A549 treated with ZK216348 at 1 μM for 4 hours (cell line): ENCODE data around the gene LCA5L. TPM values are rescaled to one million over a fixed set of nuclear protein-coding genes. Genes with fewer than 3 reads are reported as not detected.

ENCODE experiments used
- total RNA-seq: library from RNA; stranded (reverse); fragments of 200-300 nt; extraction: Qiagen RNA extraction; gene quantifications from 5 replicates; pipeline ENCODE4 v1.2.3, GENCODE V29; 2022; ENCODE audit warnings: low read depth

The LCA5L gene
- total RNA-seq = 1.1 to 2.2 TPM (median 1.3 TPM) in 5 replicates

DNA sequence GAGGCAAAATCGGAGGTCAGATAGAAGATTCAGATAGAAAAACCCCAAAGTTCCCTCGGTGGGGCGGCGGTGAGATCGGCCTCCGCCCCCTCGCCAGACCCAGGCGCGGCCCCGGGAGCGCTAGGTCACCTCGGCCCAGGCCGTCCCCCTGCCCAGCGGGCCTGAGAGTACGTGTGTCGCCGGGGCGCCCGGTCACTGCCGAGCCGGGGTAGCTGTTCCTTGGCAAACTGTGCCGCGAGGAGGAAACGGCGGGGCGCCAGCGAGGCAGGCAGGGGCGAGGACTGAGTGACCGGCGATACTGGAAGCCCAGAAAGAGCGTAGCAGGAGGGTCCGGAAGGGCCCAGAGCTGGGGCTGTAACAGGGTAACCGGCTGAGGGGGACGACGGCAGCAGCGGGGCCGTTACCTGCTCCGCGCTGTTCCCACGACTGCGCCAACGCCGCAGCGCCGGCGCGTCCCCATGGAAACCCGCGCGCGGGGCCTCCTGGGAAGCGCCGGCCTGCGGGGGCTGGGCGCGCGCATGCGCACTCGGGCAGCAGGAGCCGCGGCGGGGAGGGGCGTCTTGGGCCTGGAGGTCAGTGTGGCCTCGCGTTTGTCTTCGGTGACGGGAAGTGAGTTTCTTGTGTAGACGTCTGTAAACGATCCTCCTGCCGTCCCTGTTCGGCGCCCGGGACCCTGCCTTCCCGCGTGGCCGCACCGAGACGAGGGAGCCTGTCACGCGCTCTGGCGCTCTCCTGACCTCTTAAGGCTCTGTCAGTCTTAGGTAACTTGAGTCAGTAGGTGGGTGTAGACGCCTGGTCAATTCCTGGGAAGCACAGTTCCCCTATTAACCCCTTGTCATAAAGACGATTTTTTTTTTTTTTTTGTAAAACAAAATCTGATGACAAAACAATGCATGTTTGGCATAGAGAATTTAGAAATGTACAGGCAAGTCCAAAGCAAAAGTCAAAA lies at the start of gene LCA5L:
LCA5L (minus strand) TSS at position 458 of the 949 bp plus-strand sequence. CDS start 17,285 bp downstream, outside the sequence.

DNA sequence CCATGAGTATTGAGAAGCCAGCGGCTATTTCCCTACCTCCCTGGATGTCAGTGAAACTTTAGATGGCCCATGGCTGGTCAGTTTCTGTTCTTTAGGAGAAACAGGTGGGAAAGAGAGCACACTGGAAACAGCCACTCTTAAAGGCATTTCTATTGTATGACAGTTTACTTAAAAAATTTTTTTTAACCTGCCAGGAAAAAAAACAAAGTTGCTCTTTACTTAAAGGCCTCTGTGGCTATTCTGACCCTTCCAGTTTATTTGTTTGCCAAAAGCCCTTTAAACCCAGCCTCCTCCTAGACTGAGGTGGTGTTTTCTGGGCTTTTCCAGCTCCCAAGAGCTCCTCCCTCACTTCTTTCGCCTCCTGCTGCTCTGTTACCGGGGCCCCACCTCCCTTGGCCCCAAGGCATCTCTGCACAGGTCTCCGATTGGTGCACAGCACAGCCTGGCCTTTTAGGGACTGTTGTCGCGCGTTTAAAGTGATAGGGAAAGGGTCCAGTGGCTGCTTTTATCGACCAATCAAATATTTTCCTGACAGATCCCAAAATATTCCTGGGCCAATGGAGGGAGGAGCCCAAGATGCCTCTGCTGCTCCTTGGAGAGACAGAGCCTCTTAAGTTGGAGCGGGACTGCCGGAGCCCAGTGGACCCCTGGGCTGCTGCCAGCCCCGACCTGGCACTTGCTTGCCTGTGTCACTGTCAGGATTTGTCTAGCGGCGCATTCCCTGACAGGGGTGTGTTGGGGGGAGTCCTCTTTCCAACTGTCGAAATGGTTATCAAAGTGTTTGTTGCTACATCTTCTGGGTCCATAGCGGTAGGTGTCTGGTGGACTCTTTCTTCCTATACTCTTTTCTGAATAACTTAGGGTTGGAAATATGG lies 6.0 kb upstream of the LCA5L start, which contains the start of gene SH3BGR:
SH3BGR (plus strand) TSS at position 639 of the 875 bp plus-strand sequence; CDS start at position 766, 127 bp downstream.

Other genes with a start within 250 kb of the LCA5L start
- 6.2 to 13.4 TPM (median 11.1 TPM) in 5 replicates for gene BRWD1, start 132.1 kb downstream of the LCA5L start, total RNA-seq
- 150 to 352 TPM (median 185 TPM) in 5 replicates for gene HMGN1, start 96.7 kb downstream of the LCA5L start, total RNA-seq
- gene SH3BGR, start 6.2 kb upstream of the LCA5L start, total RNA-seq = 0.94 to 1.1 TPM (median 0.98 TPM) in 3 of 5 replicates, not detected in the others
- gene B3GALT5, start 167.2 kb upstream of the LCA5L start, total RNA-seq = 0.12 to 0.29 TPM (median 0.22 TPM) in 5 replicates